HG02763 (cell line): ENCODE results near the gene IGFBP3.

ENCODE experiments used
- ATAC-seq: cut with Tn5 transposase; IDR thresholded peaks from one replicate; pipeline ENCODE4 v1.9.1; 2021; ENCODE audit warnings: mild to moderate bottlenecking, moderate library complexity; ENCODE audit not compliant: unreplicated experiment

The IGFBP3 gene

DNA sequence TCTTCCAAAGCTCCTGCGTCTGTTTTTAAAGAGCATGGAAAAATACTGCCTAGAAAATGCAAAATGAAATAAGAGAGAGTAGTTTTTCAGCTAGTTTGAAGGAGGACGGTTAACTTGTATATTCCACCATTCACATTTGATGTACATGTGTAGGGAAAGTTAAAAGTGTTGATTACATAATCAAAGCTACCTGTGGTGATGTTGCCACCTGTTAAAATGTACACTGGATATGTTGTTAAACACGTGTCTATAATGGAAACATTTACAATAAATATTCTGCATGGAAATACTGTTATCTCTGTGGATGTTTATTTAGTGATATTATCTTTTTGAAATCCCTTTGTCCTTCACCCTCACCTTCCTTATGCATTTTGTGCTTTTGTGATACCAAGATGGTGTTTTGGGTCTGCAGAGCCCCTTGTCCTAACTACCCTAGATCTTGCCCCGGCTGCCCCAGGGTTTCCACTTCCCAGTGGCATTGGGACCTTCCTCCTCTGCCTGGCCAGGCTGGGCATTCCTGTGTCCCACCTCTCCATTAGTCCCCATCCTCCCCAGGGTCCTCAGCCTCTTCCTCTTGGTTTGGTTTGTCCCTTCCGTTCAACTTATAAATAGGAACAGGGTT, 27.6 kb downstream of the IGFBP3 start:
- ATAC-seq, result no peak

DNA sequence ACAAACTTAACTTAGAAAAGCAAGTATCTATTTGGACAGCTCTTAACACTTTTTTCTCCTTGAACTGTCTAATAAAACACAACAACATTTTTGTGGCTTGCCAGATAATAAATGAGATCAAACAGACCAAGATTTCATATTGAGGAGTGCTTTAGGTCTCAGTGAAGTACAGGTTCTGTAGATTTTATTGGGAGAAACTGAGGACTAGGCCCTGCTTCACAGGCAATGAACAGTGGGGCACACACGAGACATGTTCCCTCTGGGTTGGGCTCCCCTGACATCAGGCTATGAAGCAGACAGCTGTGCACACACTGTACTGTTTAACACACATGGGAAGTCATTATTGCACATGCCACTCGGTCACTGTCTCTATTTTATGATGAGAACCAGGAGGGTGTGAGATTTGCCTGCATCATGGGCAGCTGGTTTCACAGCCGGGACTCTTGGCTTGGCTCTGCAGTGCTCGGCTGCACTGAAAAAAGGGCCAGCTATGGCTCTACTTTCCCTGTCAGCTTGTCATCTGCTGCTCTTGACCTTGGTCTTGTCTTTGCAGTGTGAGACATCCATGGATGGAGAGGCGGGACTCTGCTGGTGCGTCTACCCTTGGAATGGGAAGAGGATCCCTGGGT, 28.6 kb downstream of the IGFBP3 start:
- ATAC-seq, result no peak

DNA sequence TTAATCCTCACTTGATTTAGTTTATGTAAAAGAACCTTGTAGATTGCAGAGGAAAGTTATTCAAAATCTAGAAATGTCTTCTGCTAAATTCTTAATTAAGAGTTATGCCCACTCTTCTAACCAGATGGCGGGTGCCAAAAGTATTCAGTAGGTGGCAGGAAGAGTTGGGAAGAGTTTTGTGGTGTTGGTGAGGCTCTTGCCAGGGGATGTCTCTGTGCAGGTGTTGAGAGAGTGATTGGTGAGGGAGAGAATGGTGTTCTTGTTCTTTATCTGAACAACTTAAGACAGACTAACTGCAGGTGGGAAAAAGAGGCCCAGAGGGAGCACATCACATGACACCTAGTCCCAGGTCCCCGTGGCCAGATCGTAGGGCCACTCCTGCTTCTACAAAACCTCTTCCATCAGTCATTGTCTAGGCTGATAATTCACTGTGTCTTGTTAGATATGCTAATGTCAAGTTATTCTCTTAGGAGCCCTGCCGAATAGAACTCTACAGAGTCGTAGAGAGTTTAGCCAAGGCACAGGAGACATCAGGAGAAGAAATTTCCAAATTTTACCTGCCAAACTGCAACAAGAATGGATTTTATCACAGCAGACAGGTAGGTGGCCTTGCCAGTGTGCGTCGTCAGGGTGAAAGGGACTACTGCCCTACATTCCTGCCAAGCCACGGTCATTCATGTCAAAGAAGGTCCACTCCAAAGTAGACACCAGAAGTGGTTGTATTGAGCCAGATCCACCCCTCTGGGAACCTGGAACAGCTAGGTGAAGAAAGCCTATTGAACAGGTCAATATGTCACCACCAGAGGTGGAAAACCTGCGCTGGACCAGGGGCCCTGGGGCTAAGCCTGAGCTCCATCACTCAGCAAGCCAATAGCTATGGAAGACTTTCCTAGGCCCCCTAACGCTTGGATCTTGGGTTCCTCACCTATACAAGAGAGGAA, 29.3 kb downstream of the IGFBP3 start:
- ATAC-seq, result no peak

DNA sequence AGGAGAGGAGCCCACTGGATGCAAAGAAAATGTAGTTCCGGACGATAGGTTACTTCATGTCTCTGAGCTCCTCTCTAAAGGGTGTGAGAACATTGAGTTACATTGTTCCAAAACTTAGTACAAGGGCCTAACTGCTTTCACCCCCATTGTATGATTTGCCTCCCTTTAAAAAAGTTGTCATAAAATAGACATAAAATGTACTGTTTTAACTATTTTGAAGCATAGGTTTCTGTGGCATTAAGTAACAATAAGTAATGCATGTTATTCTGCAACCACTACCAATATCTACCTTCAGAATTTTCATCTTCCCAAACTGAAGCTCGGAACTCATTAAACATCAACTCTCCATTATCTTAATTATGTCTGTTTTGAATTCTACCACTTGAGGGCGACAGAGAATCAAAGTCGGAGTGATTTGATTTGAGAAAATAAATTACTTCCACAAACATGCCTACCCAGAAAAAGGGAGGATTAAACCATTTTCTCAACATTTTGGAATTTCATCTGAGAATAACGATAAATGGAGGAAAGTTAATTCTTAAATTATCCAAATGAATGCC, 30.1 kb downstream of the IGFBP3 start:
- ATAC-seq, result no peak

DNA sequence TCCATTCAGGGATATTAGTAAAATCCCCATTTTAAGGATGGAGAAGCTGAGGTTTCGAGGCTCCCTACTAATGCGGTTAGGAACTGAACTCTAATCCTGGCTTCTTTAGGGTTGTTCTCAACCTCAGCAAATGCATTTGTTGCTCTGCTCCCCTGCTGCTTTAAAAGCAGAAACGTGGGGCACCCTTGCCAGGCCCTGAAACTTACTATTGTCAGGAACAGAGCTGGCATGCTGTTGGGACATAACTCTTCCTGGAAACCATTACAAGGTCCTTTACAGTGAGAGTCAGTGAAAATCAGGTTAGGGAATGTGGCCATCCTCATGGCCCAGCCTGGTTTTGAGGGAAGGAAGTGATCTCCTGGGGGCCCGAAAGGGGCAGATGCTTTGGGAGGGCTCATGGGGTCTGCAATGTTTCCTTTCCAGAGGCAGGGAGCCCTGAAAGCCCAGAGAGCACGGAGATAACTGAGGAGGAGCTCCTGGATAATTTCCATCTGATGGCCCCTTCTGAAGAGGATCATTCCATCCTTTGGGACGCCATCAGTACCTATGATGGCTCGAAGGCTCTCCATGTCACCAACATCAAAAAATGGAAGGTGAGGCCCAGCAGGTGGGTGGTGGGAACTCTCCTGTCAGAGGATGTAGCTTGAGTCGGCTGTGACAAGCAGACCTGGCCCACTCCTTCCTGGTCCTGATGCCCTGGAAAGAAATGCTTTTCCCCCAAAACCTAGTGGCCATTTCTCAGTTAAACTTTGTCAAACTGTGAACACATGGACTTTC, 30.8 kb downstream of the IGFBP3 start:
- no peak for ATAC-seq

DNA sequence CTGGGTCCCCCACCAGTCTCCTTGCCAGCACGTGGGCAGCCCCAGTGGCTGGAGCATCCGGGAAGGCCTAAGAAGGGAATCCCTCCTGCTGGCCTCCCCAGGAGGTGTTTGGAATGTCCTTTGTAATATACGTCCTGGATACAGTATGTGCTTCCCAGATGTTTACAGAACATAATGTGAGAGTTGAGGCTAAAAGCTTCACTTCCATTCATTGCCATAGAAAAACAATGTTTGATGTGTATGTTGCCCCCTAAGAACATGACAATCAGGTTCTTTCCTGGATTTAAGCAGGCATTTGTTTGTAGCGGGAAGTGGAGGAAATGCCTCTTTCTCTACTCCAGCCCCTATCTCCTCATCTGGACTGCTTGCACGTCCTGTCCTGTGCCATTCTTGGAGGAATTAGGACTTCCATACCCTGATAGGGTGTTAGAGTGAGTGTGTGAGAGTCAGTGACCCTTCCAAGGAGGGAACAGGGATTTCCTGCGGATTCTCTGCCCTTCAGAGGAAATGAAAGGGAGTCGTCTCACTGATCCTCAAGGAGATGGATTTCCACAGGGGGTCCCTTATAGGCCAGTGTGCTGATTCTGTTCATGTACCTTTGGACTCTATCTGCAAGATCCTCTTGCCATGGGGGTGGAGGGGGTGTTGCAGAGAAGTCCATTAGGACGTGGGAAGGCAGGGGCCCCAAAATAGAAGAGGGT, 31.6 kb downstream of the IGFBP3 start:
- no peak for ATAC-seq

DNA sequence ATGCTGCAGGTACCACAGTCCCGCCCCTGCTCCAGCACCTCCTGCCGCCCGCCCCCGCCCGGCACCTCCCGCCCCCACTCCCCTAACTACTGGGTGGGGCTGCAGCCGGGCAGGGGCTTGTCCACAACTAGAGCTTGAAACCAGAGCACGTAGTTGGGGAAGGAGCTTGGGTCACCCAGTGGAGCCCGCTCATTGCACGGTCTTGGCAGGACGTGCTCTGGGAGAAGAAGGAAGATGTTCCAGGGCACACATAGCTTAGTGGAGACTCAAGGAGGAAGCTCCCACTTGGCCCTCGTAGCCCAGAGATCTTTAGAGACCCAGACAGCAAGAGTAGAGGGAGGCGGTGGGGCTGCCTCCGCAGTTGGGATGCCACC, 32.1 kb downstream of the IGFBP3 start:
- no peak for ATAC-seq

DNA sequence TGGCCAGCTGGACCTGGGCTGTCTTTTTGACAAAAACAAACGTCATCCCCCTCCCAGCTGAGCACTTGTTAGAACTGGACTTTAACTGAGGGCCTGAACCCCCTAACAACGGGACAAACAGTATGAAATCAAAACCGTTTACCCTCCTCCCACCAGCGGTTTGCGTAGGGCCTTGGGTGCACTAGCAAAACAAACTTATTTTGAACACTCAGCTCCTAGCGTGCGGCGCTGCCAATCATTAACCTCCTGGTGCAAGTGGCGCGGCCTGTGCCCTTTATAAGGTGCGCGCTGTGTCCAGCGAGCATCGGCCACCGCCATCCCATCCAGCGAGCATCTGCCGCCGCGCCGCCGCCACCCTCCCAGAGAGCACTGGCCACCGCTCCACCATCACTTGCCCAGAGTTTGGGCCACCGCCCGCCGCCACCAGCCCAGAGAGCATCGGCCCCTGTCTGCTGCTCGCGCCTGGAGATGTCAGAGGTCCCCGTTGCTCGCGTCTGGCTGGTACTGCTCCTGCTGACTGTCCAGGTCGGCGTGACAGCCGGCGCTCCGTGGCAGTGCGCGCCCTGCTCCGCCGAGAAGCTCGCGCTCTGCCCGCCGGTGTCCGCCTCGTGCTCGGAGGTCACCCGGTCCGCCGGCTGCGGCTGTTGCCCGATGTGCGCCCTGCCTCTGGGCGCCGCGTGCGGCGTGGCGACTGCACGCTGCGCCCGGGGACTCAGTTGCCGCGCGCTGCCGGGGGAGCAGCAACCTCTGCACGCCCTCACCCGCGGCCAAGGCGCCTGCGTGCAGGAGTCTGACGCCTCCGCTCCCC, 32.7 kb downstream of the IGFBP3 start, which contains the start of gene IGFBP1:
Gene IGFBP1, plus strand, starts transcription at position 304 of the 808 bp plus-strand sequence. Its CDS starts 165 bp downstream, at position 469.
- ATAC-seq, result no peak

DNA sequence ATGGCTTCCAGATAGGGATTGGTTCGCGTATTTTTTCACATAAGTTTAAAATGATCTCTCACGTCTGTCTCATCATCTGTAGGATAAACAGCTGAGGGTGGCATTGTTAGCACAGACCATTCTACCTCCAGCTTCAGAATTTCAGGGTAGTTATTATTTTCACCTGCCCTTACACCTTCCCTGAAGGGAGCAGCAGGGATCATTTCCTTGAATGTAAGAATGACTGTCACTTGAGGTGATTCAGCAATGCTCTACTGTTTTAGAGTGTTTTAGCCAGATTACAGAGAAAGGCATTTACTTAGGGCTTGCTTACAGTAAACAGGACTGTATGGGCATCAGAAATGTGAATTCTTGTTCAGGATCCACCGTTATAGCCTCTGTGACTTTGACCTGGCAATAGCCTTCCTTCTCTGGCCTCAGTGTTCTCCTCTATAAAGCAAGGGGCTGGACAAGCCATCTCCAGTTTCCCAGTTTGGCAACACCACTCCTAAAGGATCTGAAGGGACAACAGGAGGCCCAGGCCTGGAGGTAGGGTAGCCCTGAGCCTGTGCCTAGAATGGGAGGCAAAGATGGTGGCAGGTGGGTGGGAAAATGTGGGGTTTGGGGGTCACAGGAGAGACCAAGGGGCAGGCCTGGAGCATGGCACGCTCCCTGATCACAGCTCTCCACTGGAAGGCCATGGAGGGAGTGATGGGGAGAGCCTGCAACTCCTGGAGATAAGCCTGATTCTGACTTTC, 34.0 kb downstream of the IGFBP3 start:
- ATAC-seq, result no peak

DNA sequence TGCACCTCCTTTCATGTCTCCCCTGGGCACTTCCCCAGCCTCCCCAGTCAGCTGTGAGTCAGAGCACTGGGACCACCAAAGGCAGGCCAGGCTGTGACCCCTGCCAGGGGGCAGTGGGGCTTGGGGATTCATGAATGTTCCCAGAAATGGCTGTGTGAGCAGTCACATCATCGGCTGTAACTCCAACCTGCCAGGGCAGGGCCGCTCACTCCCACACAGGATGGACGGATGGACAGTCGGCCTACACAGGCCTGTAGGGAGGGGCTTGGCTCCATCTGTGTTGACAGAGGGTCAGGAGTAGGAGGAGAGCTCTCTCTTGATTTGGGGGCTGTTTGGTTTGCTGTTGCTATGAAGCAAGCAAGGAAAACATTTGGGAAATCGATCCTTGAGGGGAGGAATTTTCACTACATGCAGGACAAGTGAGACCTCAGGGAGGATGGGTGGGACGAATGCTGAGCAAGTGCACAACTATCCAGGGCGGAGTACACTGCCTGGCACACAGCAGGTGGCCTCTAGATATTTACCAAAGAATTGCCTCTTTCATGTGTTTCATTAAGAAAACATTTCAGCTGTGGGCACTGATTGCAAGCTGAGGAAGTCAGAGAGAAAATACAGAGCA, 35.7 kb downstream of the IGFBP3 start:
- ATAC-seq, result no peak

DNA sequence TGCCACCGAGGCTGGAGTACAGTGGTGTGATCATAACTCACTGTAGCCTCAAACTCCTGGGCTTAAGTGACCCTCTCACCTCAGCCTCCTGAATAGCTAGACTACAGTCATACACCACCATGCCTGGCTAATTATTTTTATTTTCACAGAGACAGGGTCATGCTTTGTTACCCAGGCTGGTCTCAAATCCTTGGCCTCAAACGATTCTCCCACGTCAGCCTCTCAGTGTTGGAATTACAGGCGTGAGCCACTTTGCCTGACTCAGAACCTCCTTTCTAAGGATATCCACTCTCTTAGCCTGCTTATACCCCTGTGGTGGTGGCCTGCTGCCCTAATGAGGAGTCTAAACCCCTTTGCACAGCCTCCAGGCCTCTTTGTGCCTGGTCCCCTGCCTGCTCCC, 36.9 kb downstream of the IGFBP3 start:
- ATAC-seq, result no peak

DNA sequence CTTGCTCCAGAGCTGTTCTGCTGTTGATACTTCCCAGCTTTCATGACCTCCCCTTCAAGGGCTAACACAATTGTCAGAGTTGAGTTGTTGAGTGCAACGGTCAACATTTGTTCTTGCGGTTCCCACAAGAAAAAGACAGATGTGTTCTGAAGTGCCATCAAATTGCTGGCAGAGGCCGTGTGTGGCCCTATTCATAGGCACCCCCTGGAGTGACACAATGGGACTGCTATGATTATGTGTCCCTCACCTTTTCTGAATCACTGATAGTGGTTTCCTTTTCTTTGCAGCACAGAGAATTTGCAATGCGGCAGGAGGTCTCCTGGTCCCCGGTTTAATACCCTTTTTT, 38.6 kb downstream of the IGFBP3 start:
- no peak for ATAC-seq

DNA sequence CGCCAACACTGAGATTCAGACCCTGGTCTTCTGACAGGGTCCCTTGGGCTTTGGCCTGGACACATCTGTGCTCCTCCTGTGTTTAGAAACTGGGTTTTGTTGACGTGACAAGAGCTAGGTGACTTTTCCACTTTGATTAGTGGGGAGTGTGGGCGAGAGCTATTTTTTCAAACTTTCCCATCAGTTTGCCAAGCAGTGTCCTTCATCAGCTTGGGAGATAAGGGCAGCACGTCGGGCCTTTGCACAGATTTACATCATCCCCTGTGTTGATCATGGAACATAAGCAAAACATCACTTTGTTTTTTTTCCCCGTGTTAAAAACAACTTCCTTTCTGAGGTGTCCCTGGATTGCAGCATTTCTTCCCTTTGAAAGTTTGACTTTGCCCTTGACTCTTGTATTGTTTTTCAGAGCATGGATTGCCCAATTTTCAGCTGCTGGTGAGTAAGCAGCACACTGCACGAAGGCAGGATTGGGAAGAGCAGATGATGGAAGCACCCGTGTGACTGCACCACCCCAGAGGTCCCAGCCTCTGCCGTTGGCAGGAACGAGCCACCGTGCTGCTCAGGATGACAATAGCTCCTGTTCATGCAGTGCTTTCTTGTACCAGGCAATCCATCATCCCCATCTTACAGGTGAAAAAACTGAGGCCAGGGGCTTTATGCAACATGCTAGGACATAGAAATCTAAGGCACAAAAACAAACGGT, 39.2 kb downstream of the IGFBP3 start:
- no peak for ATAC-seq

DNA sequence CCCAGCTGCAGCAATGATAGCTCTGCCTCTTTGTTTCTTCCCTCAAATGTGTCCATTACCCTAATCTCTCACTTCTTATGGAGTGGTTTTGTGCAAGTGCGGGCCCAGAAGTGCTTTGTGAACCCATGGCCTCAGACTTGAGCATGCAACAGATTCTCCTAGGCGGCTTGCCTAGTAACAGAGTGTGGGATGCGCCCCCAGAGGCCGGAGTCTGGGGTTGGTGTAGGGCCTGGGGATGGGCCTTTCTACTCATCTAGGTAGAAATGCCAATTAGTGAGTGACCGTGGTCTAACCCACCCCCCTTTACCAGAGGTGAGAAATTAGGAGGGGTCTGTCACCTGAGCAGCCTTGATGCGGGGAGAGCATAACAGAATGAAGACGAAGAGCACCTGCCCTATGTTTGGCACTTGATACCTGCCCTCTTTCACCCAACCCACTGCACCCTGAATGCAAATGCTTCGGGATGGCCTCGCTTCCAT, 39.8 kb downstream of the IGFBP3 start:
- ATAC-seq, result no peak

DNA sequence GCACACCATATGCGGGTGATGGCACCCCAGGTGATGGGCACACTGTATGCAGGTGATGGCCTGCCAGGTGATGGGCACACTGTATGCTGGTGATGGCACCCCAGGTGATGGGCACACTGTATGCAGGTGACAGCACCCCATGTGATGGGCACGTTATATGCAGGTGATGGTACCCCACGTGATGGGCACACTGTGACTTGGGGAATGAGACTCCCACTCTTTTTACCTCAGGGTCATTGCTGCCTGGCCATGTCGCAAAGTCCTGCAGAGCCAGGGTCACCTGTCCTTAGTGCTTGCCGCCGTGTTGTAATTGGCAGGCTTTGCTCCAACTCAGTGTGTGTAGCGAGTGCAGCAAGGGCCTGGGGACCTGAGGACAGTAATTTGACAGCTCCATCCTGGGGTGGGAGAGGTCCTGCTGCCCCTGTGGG, 40.6 kb downstream of the IGFBP3 start:
- no peak for ATAC-seq

DNA sequence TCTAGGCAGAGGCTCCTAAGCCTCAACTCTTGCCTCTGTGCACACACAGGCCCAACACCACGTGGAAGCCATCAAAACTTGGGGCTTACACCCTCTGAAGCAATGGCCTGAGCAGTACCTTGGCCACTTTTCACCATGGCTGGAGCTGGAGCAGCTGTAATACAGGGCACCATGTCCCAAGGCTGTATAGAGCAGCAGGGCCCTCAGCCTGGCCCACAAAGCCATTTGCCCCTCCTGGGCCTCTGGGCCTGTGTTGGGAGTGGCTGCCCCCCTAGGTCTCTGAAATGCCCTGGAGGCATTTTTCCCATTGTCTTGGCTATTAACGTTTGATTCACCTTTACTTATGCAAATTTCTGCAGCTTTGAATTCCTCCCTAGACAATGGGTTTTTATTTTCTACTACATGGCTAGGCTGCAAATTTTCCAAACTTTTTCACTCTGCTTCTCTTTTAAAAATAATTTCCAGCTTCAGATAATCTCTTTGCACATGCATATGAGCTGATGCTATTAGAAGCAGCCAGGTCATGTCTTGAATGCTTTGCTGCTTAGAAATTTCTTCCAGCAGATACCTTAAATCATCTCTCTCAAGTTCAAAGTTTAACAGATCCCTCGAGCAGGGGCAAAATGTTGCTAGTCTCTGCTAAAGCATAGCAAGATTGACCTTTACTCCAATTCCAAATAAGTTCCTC, 42.5 kb downstream of the IGFBP3 start:
- ATAC-seq, result no peak

DNA sequence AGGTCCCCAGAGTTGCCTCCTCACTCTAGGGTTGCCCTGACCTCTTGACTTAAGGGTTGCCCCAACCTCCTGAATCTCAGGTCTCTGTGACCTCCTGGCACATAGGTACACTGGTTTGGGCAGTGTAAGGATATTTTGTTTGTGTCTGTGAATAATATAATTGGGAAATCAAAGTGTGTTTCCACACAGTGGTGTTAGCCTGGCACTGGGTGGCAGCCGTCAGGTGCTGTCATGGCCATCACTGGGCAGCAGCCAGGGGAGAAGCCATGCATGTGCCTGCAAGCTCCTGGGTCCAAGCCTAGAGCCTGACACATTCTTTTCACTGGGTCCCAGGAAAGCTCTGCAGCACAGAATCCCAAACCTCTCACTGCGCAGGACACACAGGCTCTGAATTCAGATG, 44.6 kb downstream of the IGFBP3 start:
- no peak for ATAC-seq
